Measurements from ENCODE around the gene PKNOX1. TPM values are rescaled to one million over a fixed set of nuclear protein-coding genes. Genes with fewer than 3 reads are reported as not detected.

The PKNOX1 gene
- total and polyA plus RNA-seq, 4 experiments from 2014 or later = 17.8 to 25.0 (median 23.1) TPM

GRCh38 chr21:43015906-43016540 lies 41.7 kb downstream of the PKNOX1 start:
- Mint-ChIP-seq H3K36me3 (peaks cover 53 to 67% of the 10 kb centered on the region in 2 donors), H3K27me3 (no peaks in the 10 kb centered on the region), H3K9me3 (no peaks in the 10 kb centered on the region), H3K4me1 (peaks cover 0 to 2% (median 0%) of the 10 kb centered on the region in 4 donors), H3K27ac (peak overlapping the region in 1 of 7 donors; percentile 18), H3K4me3 (no peak overlapping the region)
- Histone ChIP-seq H3K4me1 (ENCODE audit: insufficient read depth, low read length) (no peaks in the 10 kb centered on the region), H3K36me3 (ENCODE audit: insufficient read depth, low read length) (peaks cover 44% of the 10 kb centered on the region), H3K4me3 (ENCODE audit: low read length in 2 of 2) (no peak overlapping the region), H3K9me3 (ENCODE audit: control insufficient read depth in 1 of 2, low read length in 2 of 2) (no peaks in the 10 kb centered on the region), H3K27me3 (ENCODE audit: insufficient read depth, low read length) (no peaks in the 10 kb centered on the region), H3K27ac (ENCODE audit: low read depth, low read length) (no peak overlapping the region)
- DNase-seq = no peak
- intact Hi-C loops (cut with micrococcal nuclease) = no loop called here
- POLR2A ChIA-PET (ENCODE audit: partially characterized antibody) = no interaction called here
- CTCF ChIA-PET (ENCODE audit: partially characterized antibody) = no interaction called here

GRCh38 chr21:43016728-43017127 lies 42.4 kb downstream of the PKNOX1 start:
- Histone ChIP-seq H3K36me3 (ENCODE audit: insufficient read depth, low read length) (peaks cover 50% of the 10 kb centered on the region), H3K27ac (ENCODE audit: low read depth, low read length) (no peak overlapping the region), H3K4me1 (ENCODE audit: insufficient read depth, low read length) (no peaks in the 10 kb centered on the region), H3K9me3 (ENCODE audit: control insufficient read depth in 1 of 2, low read length in 2 of 2) (no peaks in the 10 kb centered on the region), H3K27me3 (ENCODE audit: insufficient read depth, low read length) (no peaks in the 10 kb centered on the region), H3K4me3 (ENCODE audit: low read length in 2 of 2) (no peak overlapping the region)
- Mint-ChIP-seq H3K4me1 (peaks cover 0 to 2% (median 0%) of the 10 kb centered on the region in 4 donors), H3K27ac (no peak overlapping the region), H3K9me3 (no peaks in the 10 kb centered on the region), H3K27me3 (no peaks in the 10 kb centered on the region), H3K36me3 (peaks cover 52 to 67% of the 10 kb centered on the region in 2 donors), H3K4me3 (no peak overlapping the region)
- intact Hi-C loops (cut with micrococcal nuclease) = no loop called here
- ChIA-PET POLR2A (ENCODE audit: partially characterized antibody) (no interaction called here), CTCF (ENCODE audit: partially characterized antibody) (no interaction called here)
- no peak for DNase-seq

- no peaks in the 10 kb centered on the region for H3K9me3 ChIP-seq (ENCODE audit: control insufficient read depth in 1 of 2, low read length in 2 of 2)
- H3K4me3 ChIP-seq (ENCODE audit: low read length in 2 of 2) = no peak overlapping the region
- DNase-seq = no peak
- Mint-ChIP-seq H3K4me3 (no peak overlapping the region), H3K27ac (no peak overlapping the region), H3K9me3 (no peaks in the 10 kb centered on the region), H3K27me3 (no peaks in the 10 kb centered on the region), H3K4me1 (peaks cover 0 to 2% (median 0%) of the 10 kb centered on the region in 4 donors), H3K36me3 (peaks cover 55 to 67% of the 10 kb centered on the region in 2 donors)
- no peak overlapping the region for H3K27ac ChIP-seq (ENCODE audit: low read depth, low read length)
- H3K4me1 ChIP-seq (ENCODE audit: insufficient read depth, low read length) = no peaks in the 10 kb centered on the region
- ChIA-PET POLR2A (ENCODE audit: partially characterized antibody) (no interaction called here), CTCF (ENCODE audit: partially characterized antibody) (no interaction called here)
- peaks cover 37% of the 10 kb centered on the region for H3K36me3 ChIP-seq (ENCODE audit: insufficient read depth, low read length)
- H3K27me3 ChIP-seq (ENCODE audit: insufficient read depth, low read length) = no peaks in the 10 kb centered on the region
- intact Hi-C loops (cut with micrococcal nuclease) = no loop called here
Measured at GRCh38 chr21:43018519-43018918, 44.2 kb downstream of the PKNOX1 start.

- no peaks in the 10 kb centered on the region for H3K4me1 ChIP-seq (ENCODE audit: insufficient read depth, low read length)
- DNase-seq = no peak
- no peaks in the 10 kb centered on the region for H3K27me3 ChIP-seq (ENCODE audit: insufficient read depth, low read length)
- no peaks in the 10 kb centered on the region for H3K4me1 Mint-ChIP-seq
- no peaks in the 10 kb centered on the region for H3K9me3 Mint-ChIP-seq
- no peak overlapping the region for H3K4me3 Mint-ChIP-seq
- peaks cover 37% of the 10 kb centered on the region for H3K36me3 ChIP-seq (ENCODE audit: insufficient read depth, low read length)
- H3K27ac ChIP-seq (ENCODE audit: low read depth, low read length) = no peak overlapping the region
- ChIA-PET POLR2A (ENCODE audit: partially characterized antibody) (no interaction called here), CTCF (ENCODE audit: partially characterized antibody) (no interaction called here)
- H3K27me3 Mint-ChIP-seq = no peaks in the 10 kb centered on the region
- no peak overlapping the region for H3K4me3 ChIP-seq (ENCODE audit: low read length in 2 of 2)
- intact Hi-C loops (cut with micrococcal nuclease) = no loop called here
- peaks cover 56 to 71% of the 10 kb centered on the region in 2 donors for H3K36me3 Mint-ChIP-seq
- no peaks in the 10 kb centered on the region for H3K9me3 ChIP-seq (ENCODE audit: control insufficient read depth in 1 of 2, low read length in 2 of 2)
- H3K27ac Mint-ChIP-seq = peak overlapping the region in 1 of 7 donors; percentile 69
Measured at GRCh38 chr21:43020177-43020576, 45.8 kb downstream of the PKNOX1 start.

- no peaks in the 10 kb centered on the region for H3K9me3 ChIP-seq (ENCODE audit: control insufficient read depth in 1 of 2, low read length in 2 of 2)
- H3K36me3 Mint-ChIP-seq = peaks cover 56 to 73% of the 10 kb centered on the region in 2 donors
- H3K36me3 ChIP-seq (ENCODE audit: insufficient read depth, low read length) = peaks cover 41% of the 10 kb centered on the region
- ChIA-PET CTCF (ENCODE audit: partially characterized antibody) (no interaction called here), POLR2A (ENCODE audit: partially characterized antibody) (no interaction called here)
- H3K27me3 ChIP-seq (ENCODE audit: insufficient read depth, low read length) = no peaks in the 10 kb centered on the region
- H3K4me3 ChIP-seq (ENCODE audit: low read length in 2 of 2) = no peak overlapping the region
- H3K27ac ChIP-seq (ENCODE audit: low read depth, low read length) = no peak overlapping the region
- H3K4me3 Mint-ChIP-seq = no peak overlapping the region
- H3K4me1 ChIP-seq (ENCODE audit: insufficient read depth, low read length) = no peaks in the 10 kb centered on the region
- H3K27me3 Mint-ChIP-seq = no peaks in the 10 kb centered on the region
- H3K27ac Mint-ChIP-seq = no peak overlapping the region
- no peaks in the 10 kb centered on the region for H3K4me1 Mint-ChIP-seq
- H3K9me3 Mint-ChIP-seq = no peaks in the 10 kb centered on the region
- intact Hi-C loops (cut with micrococcal nuclease) = no loop called here
- no peak for DNase-seq
Measured at GRCh38 chr21:43020771-43021170, 46.4 kb downstream of the PKNOX1 start.

- DNase-seq = no peak
- no peak overlapping the region for H3K27ac ChIP-seq (ENCODE audit: low read depth, low read length)
- ChIA-PET POLR2A (ENCODE audit: partially characterized antibody) (no interaction called here), CTCF (ENCODE audit: partially characterized antibody) (no interaction called here)
- no peaks in the 10 kb centered on the region for H3K27me3 ChIP-seq (ENCODE audit: insufficient read depth, low read length)
- no peaks in the 10 kb centered on the region for H3K4me1 ChIP-seq (ENCODE audit: insufficient read depth, low read length)
- Mint-ChIP-seq H3K36me3 (peaks cover 52 to 68% of the 10 kb centered on the region in 2 donors), H3K9me3 (no peaks in the 10 kb centered on the region), H3K4me3 (no peak overlapping the region), H3K4me1 (no peaks in the 10 kb centered on the region), H3K27ac (no peak overlapping the region), H3K27me3 (no peaks in the 10 kb centered on the region)
- H3K4me3 ChIP-seq (ENCODE audit: low read length in 2 of 2) = no peak overlapping the region
- no peaks in the 10 kb centered on the region for H3K9me3 ChIP-seq (ENCODE audit: control insufficient read depth in 1 of 2, low read length in 2 of 2)
- intact Hi-C loops (cut with micrococcal nuclease) = no loop called here
- H3K36me3 ChIP-seq (ENCODE audit: insufficient read depth, low read length) = peaks cover 40% of the 10 kb centered on the region
Measured at GRCh38 chr21:43021191-43021590, 46.8 kb downstream of the PKNOX1 start.

- Histone ChIP-seq H3K9me3 (ENCODE audit: control insufficient read depth in 1 of 2, low read length in 2 of 2) (no peaks in the 10 kb centered on the region), H3K4me3 (ENCODE audit: low read length in 2 of 2) (no peak overlapping the region), H3K27me3 (ENCODE audit: insufficient read depth, low read length) (no peaks in the 10 kb centered on the region), H3K4me1 (ENCODE audit: insufficient read depth, low read length) (no peaks in the 10 kb centered on the region), H3K27ac (ENCODE audit: low read depth, low read length) (no peak overlapping the region), H3K36me3 (ENCODE audit: insufficient read depth, low read length) (peaks cover 35% of the 10 kb centered on the region)
- Mint-ChIP-seq H3K27me3 (no peaks in the 10 kb centered on the region), H3K4me3 (no peak overlapping the region), H3K9me3 (no peaks in the 10 kb centered on the region), H3K36me3 (peaks cover 46 to 63% of the 10 kb centered on the region in 2 donors), H3K27ac (peak overlapping the region in 1 of 7 donors; percentile 79), H3K4me1 (no peaks in the 10 kb centered on the region)
- ChIA-PET POLR2A (ENCODE audit: partially characterized antibody) (no interaction called here), CTCF (ENCODE audit: partially characterized antibody) (no interaction called here)
- intact Hi-C loops (cut with micrococcal nuclease) = no loop called here
- DNase-seq = no peak
Measured at GRCh38 chr21:43021756-43022600, 47.6 kb downstream of the PKNOX1 start.

Data from CD4-positive, alpha-beta memory T cell (primary cell).